Measurements from ENCODE around the gene TRIM56. TPM values are rescaled to one million over a fixed set of nuclear protein-coding genes. Genes with fewer than 3 reads are reported as not detected.

TRIM56 gene
- 10.5 to 17.1 TPM (median 13.2 TPM) in 5 replicates for total RNA-seq (2022; extraction: Qiagen RNA extraction)

GRCh38 chr7:101085162-101085964 is at the start of gene TRIM56:
TSS of gene TRIM56 (plus strand) at chr7:101085481. CDS start at chr7:101087313, 1,832 bp downstream.

GRCh38 chr7:101126651-101127459 is 41.6 kb downstream of the TRIM56 start, which contains the start of gene SERPINE1:
TSS of gene SERPINE1 (plus strand) at chr7:101127104. CDS start at chr7:101128394, 1,290 bp downstream.

Other genes starting within 250 kb of the TRIM56 start
- 9.2 to 17.7 TPM (median 14.8 TPM) in 5 replicates for gene SLC12A9, start 232.8 kb upstream of the TRIM56 start, total RNA-seq (2022; extraction: Qiagen RNA extraction)
- gene TRIP6, start 218.1 kb upstream of the TRIM56 start, total RNA-seq (2022; extraction: Qiagen RNA extraction) = 41.1 to 59.3 TPM (median 54.1 TPM) in 5 replicates
- 117 to 143 TPM (median 142 TPM) in 5 replicates for gene SRRT, start 210.4 kb upstream of the TRIM56 start, total RNA-seq (2022; extraction: Qiagen RNA extraction)
- 3.3 to 7.2 TPM (median 6.4 TPM) in 5 replicates for gene UFSP1, start 195.8 kb upstream of the TRIM56 start, total RNA-seq (2022; extraction: Qiagen RNA extraction)
- gene ACHE, start 189.6 kb upstream of the TRIM56 start, total RNA-seq (2022; extraction: Qiagen RNA extraction) = 2.1 to 3.9 TPM (median 2.6 TPM) in 5 replicates
- gene MUC3A, start 135.9 kb upstream of the TRIM56 start, total RNA-seq (2022; extraction: Qiagen RNA extraction) = 15.0 to 24.4 TPM (median 20.8 TPM) in 5 replicates
- gene MUC12, start 115.9 kb upstream of the TRIM56 start, total RNA-seq (2022; extraction: Qiagen RNA extraction) = 12.5 to 22.8 TPM (median 18.6 TPM) in 5 replicates
- gene MUC17, start 65.4 kb upstream of the TRIM56 start, total RNA-seq (2022; extraction: Qiagen RNA extraction) = 0.01 to 0.03 TPM (median 0.01 TPM) in 5 replicates
- gene SERPINE1, start 41.6 kb downstream of the TRIM56 start, total RNA-seq (2022; extraction: Qiagen RNA extraction) = 1,598 to 2,064 TPM (median 1,785 TPM) in 5 replicates
- 143 to 165 TPM (median 150 TPM) in 5 replicates for gene AP1S1, start 69.0 kb downstream of the TRIM56 start, total RNA-seq (2022; extraction: Qiagen RNA extraction)
- gene VGF, start 80.1 kb downstream of the TRIM56 start, total RNA-seq (2022; extraction: Qiagen RNA extraction) = 10.8 to 26.3 TPM (median 18.0 TPM) in 5 replicates
- 0.15 to 0.20 TPM (median 0.15 TPM) in 5 replicates for gene NAT16, start 94.8 kb downstream of the TRIM56 start, total RNA-seq (2022; extraction: Qiagen RNA extraction)
- not detected in 5 replicates for gene MOGAT3, start 115.6 kb downstream of the TRIM56 start, total RNA-seq (2022; extraction: Qiagen RNA extraction)
- 66.9 to 85.1 TPM (median 83.1 TPM) in 5 replicates for gene PLOD3, start 132.1 kb downstream of the TRIM56 start, total RNA-seq (2022; extraction: Qiagen RNA extraction)
- gene ZNHIT1, start 132.7 kb downstream of the TRIM56 start, total RNA-seq (2022; extraction: Qiagen RNA extraction) = 71.7 to 101 TPM (median 92.8 TPM) in 5 replicates
- 7.3 to 13.9 TPM (median 11.1 TPM) in 5 replicates for gene CLDN15, start 152.3 kb downstream of the TRIM56 start, total RNA-seq (2022; extraction: Qiagen RNA extraction)
- gene FIS1, start 159.6 kb downstream of the TRIM56 start, total RNA-seq (2022; extraction: Qiagen RNA extraction) = 124 to 154 TPM (median 140 TPM) in 5 replicates
- gene IFT22, start 236.3 kb downstream of the TRIM56 start, total RNA-seq (2022; extraction: Qiagen RNA extraction) = 51.3 to 56.0 TPM (median 53.1 TPM) in 5 replicates